HepG2 (cell line): ENCODE measurements around the gene HSPB2. TPM values are rescaled to one million over a fixed set of nuclear protein-coding genes. Genes with fewer than 3 reads are reported as not detected.
A peak's percentile ranks its signal among the peaks of the same experiment; 100 is the strongest.

Experiments used
- AGO1 ChIP-seq: fragments of 200-400 bp; formaldehyde crosslinking; IDR thresholded peaks from 2 replicates; pipeline ENCODE4 v1.6.1; 2017; ENCODE audit warnings: mild to moderate bottlenecking, low read depth, low read length, moderate library complexity; ENCODE audit not compliant: poor library complexity, severe bottlenecking
- AGO2 ChIP-seq: fragments of 200-400 bp; formaldehyde crosslinking; optimal IDR thresholded peaks from 2 replicates; pipeline ENCODE3; 2017; ENCODE audit warnings: mild to moderate bottlenecking, low read depth, low read length, moderate library complexity
- CAMTA2 ChIP-seq: sonication (generic); formaldehyde crosslinking; IDR thresholded peaks from 2 replicates; pipeline ENCODE4 v1.4.0; 2020; ENCODE audit warnings: mild to moderate bottlenecking, missing genetic modification reagents, borderline replicate concordance
- CENPBD1 ChIP-seq: sonication (generic); formaldehyde crosslinking; IDR thresholded peaks from 2 replicates; pipeline ENCODE4 v1.8.0; 2022; ENCODE audit warnings: missing genetic modification reagents, low read depth, mild to moderate bottlenecking, borderline replicate concordance
- CENPX ChIP-seq: sonication (generic); formaldehyde crosslinking; IDR thresholded peaks from 2 replicates; pipeline ENCODE4 v1.9.0; 2021; ENCODE audit warnings: mild to moderate bottlenecking, missing genetic modification reagents, moderate library complexity
- ELF1 ChIP-seq: sonication (generic); formaldehyde crosslinking; IDR thresholded peaks from 2 replicates; pipeline ENCODE4 v1.4.0; 2020; ENCODE audit warnings: missing genetic modification reagents
- FOXA1 ChIP-seq, 2 experiments: fragments of 450-650 bp in 1 of 2; sonication (generic) in 1 of 2; formaldehyde crosslinking in 1 of 2; IDR thresholded peaks; 2 replicates each; pipeline versions ENCODE4 v1.4.0 to v1.6.1; 2016 to 2020; ENCODE audit warnings: missing genetic modification reagents in 1 of 2
- GTF3A ChIP-seq: sonication (generic); formaldehyde crosslinking; conservative IDR thresholded peaks from 2 replicates; pipeline ENCODE4 v1.4.0; 2020; ENCODE audit warnings: mild to moderate bottlenecking, missing genetic modification reagents
- HCFC1 ChIP-seq: fragments of 150-350 bp; IDR thresholded peaks from 2 replicates; pipeline ENCODE4 v1.6.1; 2014; ENCODE audit warnings: low read depth, low read length
- HNF4G ChIP-seq, 2 experiments: sonication (generic) in 1 of 2; formaldehyde crosslinking in 1 of 2; IDR thresholded peaks; 2 replicates each; pipeline versions ENCODE4 v1.4.0 to v1.6.1; 2011 to 2020; ENCODE audit warnings: borderline replicate concordance in 2 of 2, low read depth in 2 of 2, mild to moderate bottlenecking in 2 of 2, low read length in 1 of 2, missing genetic modification reagents in 1 of 2, moderate library complexity in 1 of 2
- HNRNPK ChIP-seq: fragments of 200-400 bp; formaldehyde crosslinking; IDR thresholded peaks from 2 replicates; pipeline ENCODE4 v1.6.1; 2018; ENCODE audit warnings: low read length, low read depth, moderate library complexity, mild to moderate bottlenecking; ENCODE audit not compliant: poor library complexity, severe bottlenecking
- IKZF1 ChIP-seq: fragments of 450-650 bp; IDR thresholded peaks from 2 replicates; pipeline ENCODE4 v1.7.1; 2016
- MAZ ChIP-seq, 2 experiments: sonication (generic) in 1 of 2; formaldehyde crosslinking in 1 of 2; IDR thresholded peaks; 2 replicates each; pipeline versions ENCODE4 v1.5.0 to v1.6.1; 2012 to 2020; ENCODE audit warnings: low read depth in 2 of 2, mild to moderate bottlenecking in 2 of 2, borderline replicate concordance in 1 of 2, improper control_type of control experiment in 1 of 2, low read length in 1 of 2, missing genetic modification reagents in 1 of 2, moderate library complexity in 1 of 2
- NFE2L1 ChIP-seq: sonication (generic); formaldehyde crosslinking; IDR thresholded peaks from 2 replicates; pipeline ENCODE4 v1.4.0; 2020; ENCODE audit warnings: missing genetic modification reagents, mild to moderate bottlenecking, borderline replicate concordance
- NFIC ChIP-seq: IDR thresholded peaks from 2 replicates; pipeline ENCODE4 v1.6.1; 2012; ENCODE audit warnings: mild to moderate bottlenecking, low read length, inconsistent platforms
- NFYB ChIP-seq: sonication (generic); formaldehyde crosslinking; IDR thresholded peaks from 2 replicates; pipeline ENCODE4 v1.4.0; 2020; ENCODE audit warnings: missing genetic modification reagents
- NR2F6 ChIP-seq, 2 experiments: IDR thresholded peaks; 2 replicates each; pipeline ENCODE4 v1.6.1; 2016; ENCODE audit warnings: antibody characterized with exemption in 1 of 2, mild to moderate bottlenecking in 1 of 2
- PTBP1 ChIP-seq: fragments of 200-400 bp; formaldehyde crosslinking; IDR thresholded peaks from 2 replicates; pipeline ENCODE4 v1.6.1; 2018; ENCODE audit warnings: low read length, low read depth; ENCODE audit not compliant: poor library complexity, severe bottlenecking
- RCOR2 ChIP-seq: IDR thresholded peaks from 2 replicates; pipeline ENCODE4 v1.6.1; 2016; ENCODE audit warnings: missing biosample characterization, missing genetic modification reagents
- SMARCC2 ChIP-seq: fragments of 450-650 bp; IDR thresholded peaks from 2 replicates; pipeline ENCODE4 v1.6.1; 2017; ENCODE audit warnings: antibody characterized with exemption, mild to moderate bottlenecking
- SOX6 ChIP-seq, 2 experiments: fragments of 450-650 bp in 1 of 2; sonication (generic) in 1 of 2; formaldehyde crosslinking in 1 of 2; IDR thresholded peaks; 2 replicates each; pipeline versions ENCODE4 v1.4.0 to v1.6.1; 2017 to 2020; ENCODE audit warnings: antibody characterized with exemption in 1 of 2, mild to moderate bottlenecking in 1 of 2, missing genetic modification reagents in 1 of 2
- SYNCRIP ChIP-seq: fragments of 200-400 bp; formaldehyde crosslinking; IDR thresholded peaks from 2 replicates; pipeline ENCODE4 v1.6.1; 2018; ENCODE audit warnings: mild to moderate bottlenecking, low read depth, low read length; ENCODE audit not compliant: insufficient read depth
- TAF15 ChIP-seq: fragments of 200-400 bp; formaldehyde crosslinking; IDR thresholded peaks from one replicate; pipeline ENCODE4 v1.6.1; 2018; ENCODE audit warnings: mild to moderate bottlenecking, low read depth, low read length; ENCODE audit not compliant: poor library complexity, severe bottlenecking
- ZNF121 ChIP-seq: sonication (generic); formaldehyde crosslinking; IDR thresholded peaks from 2 replicates; pipeline ENCODE4 v1.5.0; 2020; ENCODE audit warnings: mild to moderate bottlenecking, missing genetic modification reagents
- ZNF224 ChIP-seq: sonication (generic); formaldehyde crosslinking; IDR thresholded peaks from 2 replicates; pipeline ENCODE4 v1.5.0; 2020; ENCODE audit warnings: mild to moderate bottlenecking, missing genetic modification reagents
- ZNF329 ChIP-seq: sonication (generic); formaldehyde crosslinking; IDR thresholded peaks from 2 replicates; pipeline ENCODE4 v1.9.0; 2021; ENCODE audit warnings: low read depth, mild to moderate bottlenecking, missing genetic modification reagents
- ZNF367 ChIP-seq: sonication (generic); formaldehyde crosslinking; IDR thresholded peaks from 2 replicates; pipeline ENCODE4 v1.4.0; 2020; ENCODE audit warnings: missing genetic modification reagents, borderline replicate concordance
- ZNF570 ChIP-seq: sonication (generic); formaldehyde crosslinking; IDR thresholded peaks from 2 replicates; pipeline ENCODE4 v1.4.0; 2020; ENCODE audit warnings: mild to moderate bottlenecking, missing genetic modification reagents, borderline replicate concordance
- ZNF709 ChIP-seq: sonication (generic); formaldehyde crosslinking; IDR thresholded peaks from 2 replicates; pipeline ENCODE4 v1.5.0; 2020; ENCODE audit warnings: mild to moderate bottlenecking, missing genetic modification reagents
- ZNF749 ChIP-seq: sonication (generic); formaldehyde crosslinking; IDR thresholded peaks from 2 replicates; pipeline ENCODE4 v1.8.0; 2022; ENCODE audit warnings: mild to moderate bottlenecking, missing genetic modification reagents, moderate library complexity, borderline replicate concordance
- polyA plus RNA-seq, 8 experiments: library from polyadenylated mRNA; depleted of rRNA in 3 of 8; stranded (reverse) in 7 of 8; unstranded in 1 of 8; fragments of >200 nt; fragmentation: Illumina TruSeq in 4 of 8; extraction: Trizol in 4 of 8; gene quantifications; 2 replicates each; pipeline versions ENCODE4 v1.2.1 to v1.2.3, GENCODE V29; 2011 to 2016; ENCODE audit warnings: low read depth in 4 of 8, missing spikeins in 1 of 8, mixed read lengths in 1 of 8; ENCODE audit not compliant: insufficient read depth in 1 of 8
- total RNA-seq, 5 experiments: library from RNA; depleted of rRNA; stranded (reverse); fragments of >200 nt; fragmentation: Illumina TruSeq; extraction: Trizol; gene quantifications; 2 replicates each; pipeline ENCODE4 v1.2.3, GENCODE V29; 2016; ENCODE audit warnings: low read depth in 1 of 5

HSPB2 gene
- total and polyA plus RNA-seq, 2 of the 13 experiments (the other 11 are each of a cell fraction or from before 2014, with no cell fraction given) = 0.04 TPM; not detected in 1

- peak; percentile 41; the same call in 1 of the 2 replicates for TF ChIP-seq ZNF749 (CRISPR knock-in tag)
- TF ChIP-seq CENPX (CRISPR knock-in tag) = no peak
- TF ChIP-seq NFIC = no peak
- no peak for TF ChIP-seq SMARCC2
- no peak for TF ChIP-seq IKZF1
- TF ChIP-seq FOXA1 (IDR thresholded peaks at IDR 0.05) = no peak
- TF ChIP-seq FOXA1 (CRISPR knock-in tag; IDR thresholded peaks at IDR 0.05) = no peak
- no peak for TF ChIP-seq ZNF329 (CRISPR knock-in tag)
- TF ChIP-seq PTBP1 = no peak
- peak; percentile 63; the same call in 1 of the 2 replicates for TF ChIP-seq ZNF121 (CRISPR knock-in tag)
- TF ChIP-seq NFE2L1 (CRISPR knock-in tag) = no peak
- no peak for TF ChIP-seq GTF3A (CRISPR knock-in tag)
- TF ChIP-seq SYNCRIP = no peak
- TF ChIP-seq ZNF367 (CRISPR knock-in tag) = no peak
- no peak for TF ChIP-seq ZNF570 (CRISPR knock-in tag)
- TF ChIP-seq RCOR2 (CRISPR knock-in tag) = no peak
- no peak for TF ChIP-seq NR2F6 (IDR thresholded peaks at IDR 0.05)
- 0 out of 2 replicates have a peak, but pooled peaks have one; percentile 2 for TF ChIP-seq NR2F6 (CRISPR knock-in tag; IDR thresholded peaks at IDR 0.05)
- TF ChIP-seq SOX6 (IDR thresholded peaks at IDR 0.05) = no peak
- TF ChIP-seq SOX6 (CRISPR knock-in tag; IDR thresholded peaks at IDR 0.05) = peak; percentile 22; the same call in 1 of the 2 replicates
- TF ChIP-seq AGO1 = no peak
- TF ChIP-seq ZNF224 (CRISPR knock-in tag) = peak; percentile 60; the same call in 1 of the 2 replicates
- TF ChIP-seq CENPBD1 (CRISPR knock-in tag) = no peak
- TF ChIP-seq MAZ (IDR thresholded peaks at IDR 0.05; ENCODE audit: borderline replicate concordance, low read depth, low read length) = no peak
- TF ChIP-seq MAZ (CRISPR knock-in tag; IDR thresholded peaks at IDR 0.05; ENCODE audit: low read depth) = peak; percentile 66
- no peak for TF ChIP-seq HCFC1
- 0 out of 2 replicates have a peak, but pooled peaks have one; percentile 22 for TF ChIP-seq CAMTA2 (CRISPR knock-in tag)
- peak; percentile 67 for TF ChIP-seq AGO2
- 0 out of 2 replicates have a peak, but pooled peaks have one; percentile 29 for TF ChIP-seq ELF1 (CRISPR knock-in tag)
- 0 out of 2 replicates have a peak, but pooled peaks have one; percentile 19 for TF ChIP-seq NFYB (CRISPR knock-in tag)
- no peak for TF ChIP-seq TAF15
- TF ChIP-seq HNRNPK = peak; percentile 28
- TF ChIP-seq HNF4G (IDR thresholded peaks at IDR 0.05; ENCODE audit: borderline replicate concordance, low read depth, low read length) = no peak
- TF ChIP-seq HNF4G (CRISPR knock-in tag; IDR thresholded peaks at IDR 0.05; ENCODE audit: borderline replicate concordance, low read depth) = peak; percentile 49; the same call in 1 of the 2 replicates
- peak; percentile 87 for TF ChIP-seq ZNF709 (CRISPR knock-in tag)
These were observed 41.4 kb upstream of the HSPB2 start, which contains the start of gene ALG9 (continued) for GRCh38 chr11:111870886-111871692.
